ENCODE results near the gene PTTG1IP. TPM values are rescaled to one million over a fixed set of nuclear protein-coding genes. Genes with fewer than 3 reads are reported as not detected.

The PTTG1IP gene
- total and polyA plus RNA-seq, 2 of the 13 experiments (the other 11 are each of a cell fraction or from before 2014, with no cell fraction given): 161 to 700 TPM

DNA sequence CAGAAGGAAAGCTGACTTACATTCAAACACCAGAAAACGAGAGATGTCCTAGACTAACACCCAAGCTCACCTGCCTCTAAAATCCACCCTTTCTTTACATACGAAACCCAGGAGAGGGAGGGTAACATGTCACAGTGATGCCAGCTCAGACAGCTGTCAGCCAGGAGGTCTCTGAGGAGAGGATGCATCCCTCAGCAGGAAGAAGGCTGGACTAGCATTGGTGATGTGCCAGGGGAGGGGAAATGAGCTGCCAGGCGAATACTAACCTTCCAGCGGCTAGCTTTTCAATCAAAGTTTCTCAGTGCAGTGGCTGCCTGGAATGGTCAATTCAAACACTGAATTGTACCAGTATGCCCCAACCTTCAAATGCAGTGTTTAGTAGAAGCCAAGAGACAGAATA lies 68.3 kb downstream of the PTTG1IP start:
- no peak overlapping the region for H3K4me2 ChIP-seq (ENCODE audit: low read depth, low read length)
- in situ Hi-C loops (cut with HindIII; ENCODE audit: extremely low pct_ligation_motif_present, low pct_unique_long_range_greater_than_20kb) (no loop called here), intact Hi-C loops (cut with micrococcal nuclease; ENCODE audit: unreplicated experiment) (no loop called here)
- no peak overlapping the region for H3K4me3 ChIP-seq (replicated peaks in 1 of 3; ENCODE audit: insufficient read depth in 1 of 3, low read depth in 2 of 3, low read length in 3 of 3)
- peaks cover 8% of the 10 kb centered on the region for H4K20me1 ChIP-seq (ENCODE audit: insufficient read depth, low read length)
- peaks cover 40% of the 10 kb centered on the region for H3K4me1 ChIP-seq (ENCODE audit: insufficient read depth, low read length)
- DNase-seq (ENCODE audit: low spot score): no peak
- FAIRE-seq: no peak
- H3K9me3 ChIP-seq (ENCODE audit: low read length): no peaks in the 10 kb centered on the region
- H3K79me2 ChIP-seq (ENCODE audit: insufficient read depth, low read length): peaks cover 22% of the 10 kb centered on the region
- CTCF ChIA-PET (ENCODE audit: low intra/inter-chr PET ratio, low total read pairs): no interaction called here
- POLR2A ChIA-PET: interaction anchor here (1.3 to 2.2 kb wide), 3 partner anchors 11 to 68 kb away, joined by 4 to 7 read pairs (median 4); partner anchors contain the start of genes PTTG1IP and SUMO3
- TF ChIP-seq, protein P1, sequence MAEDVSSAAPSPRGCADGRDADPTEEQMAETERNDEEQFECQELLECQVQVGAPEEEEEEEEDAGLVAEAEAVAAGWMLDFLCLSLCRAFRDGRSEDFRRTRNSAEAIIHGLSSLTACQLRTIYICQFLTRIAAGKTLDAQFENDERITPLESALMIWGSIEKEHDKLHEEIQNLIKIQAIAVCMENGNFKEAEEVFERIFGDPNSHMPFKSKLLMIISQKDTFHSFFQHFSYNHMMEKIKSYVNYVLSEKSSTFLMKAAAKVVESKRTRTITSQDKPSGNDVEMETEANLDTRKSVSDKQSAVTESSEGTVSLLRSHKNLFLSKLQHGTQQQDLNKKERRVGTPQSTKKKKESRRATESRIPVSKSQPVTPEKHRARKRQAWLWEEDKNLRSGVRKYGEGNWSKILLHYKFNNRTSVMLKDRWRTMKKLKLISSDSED (CRISPR knock-in tag; IDR thresholded peaks at IDR 0.05): 0 out of 2 replicates have a peak, but pooled peaks have one; percentile 23
- peak; percentile 47; the same call in 1 of the 2 replicates for TF ChIP-seq POLR2G (IDR thresholded peaks at IDR 0.05; ENCODE audit: low read depth, low read length)
- TF ChIP-seq RAD51 (IDR thresholded peaks at IDR 0.05; ENCODE audit: borderline replicate concordance): no peak
- H3K27ac ChIP-seq (ENCODE audit: extremely low read length, insufficient read depth, low read length): no peak overlapping the region
- no peak overlapping the region for H3K9ac ChIP-seq (ENCODE audit: insufficient read depth, low read depth, low read length)
- BruUV-seq (replicated peaks): no TSS peak
- H2AFZ ChIP-seq (ENCODE audit: low read length): no peak overlapping the region
- H3K36me3 ChIP-seq (replicated peaks in 1 of 2; ENCODE audit: control insufficient read depth in 1 of 2, insufficient read depth in 2 of 2, low read length in 2 of 2): peaks cover 22 to 52% of the 10 kb centered on the region in 2 experiments; a peak in 4 of 5 replicates
- no peak for ATAC-seq
- no peaks in the 10 kb centered on the region; a peak in 1 of 5 replicates for H3K27me3 ChIP-seq (ENCODE audit: control insufficient read depth in 1 of 2, insufficient read depth in 2 of 2, low read length in 2 of 2)
- 79% methylated on average over 4 of the region's 4 CpGs for WGBS (ENCODE audit: low lambda C conversion rate)

DNA sequence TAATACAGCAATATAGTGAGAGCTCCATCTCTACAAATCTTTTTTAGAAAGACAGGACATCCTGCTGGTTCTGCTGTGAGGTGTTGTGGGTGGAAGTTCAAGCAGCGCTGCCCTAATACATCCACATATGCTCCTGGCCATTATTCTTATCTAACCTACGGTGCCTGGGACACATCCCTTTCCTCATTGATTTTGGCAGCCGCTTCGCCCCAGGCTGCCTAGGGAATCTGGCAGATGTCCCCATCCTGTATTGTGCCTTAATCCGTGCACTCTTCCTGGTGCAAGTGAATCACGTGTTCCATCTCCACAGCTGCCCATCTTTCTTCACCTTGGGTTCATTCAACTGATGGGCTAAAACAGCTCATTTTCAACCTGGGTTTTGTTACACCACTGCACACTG lies 68.7 kb downstream of the PTTG1IP start:
- intact Hi-C loops (cut with micrococcal nuclease; ENCODE audit: unreplicated experiment): loop anchor here (5.0 kb wide), 3 partner anchors 68 to 108 kb away; partner anchors contain the start of gene PTTG1IP
- Histone ChIP-seq H3K36me3 (replicated peaks in 1 of 2; ENCODE audit: control insufficient read depth in 1 of 2, insufficient read depth in 2 of 2, low read length in 2 of 2) (peaks cover 18 to 48% of the 10 kb centered on the region in 2 experiments; a peak in 4 of 5 replicates), H3K4me1 (ENCODE audit: insufficient read depth, low read length) (peaks cover 44% of the 10 kb centered on the region), H3K9me3 (ENCODE audit: low read length) (no peaks in the 10 kb centered on the region), H3K27ac (ENCODE audit: extremely low read length, insufficient read depth, low read length) (no peak overlapping the region), H3K27me3 (ENCODE audit: control insufficient read depth in 1 of 2, insufficient read depth in 2 of 2, low read length in 2 of 2) (no peaks in the 10 kb centered on the region; a peak in 1 of 5 replicates), H2AFZ (ENCODE audit: low read length) (no peak overlapping the region), H3K9ac (ENCODE audit: insufficient read depth, low read depth, low read length) (no peak overlapping the region), H4K20me1 (ENCODE audit: insufficient read depth, low read length) (peaks cover 13% of the 10 kb centered on the region), H3K79me2 (ENCODE audit: insufficient read depth, low read length) (peaks cover 27% of the 10 kb centered on the region), H3K4me2 (ENCODE audit: low read depth, low read length) (no peak overlapping the region), H3K4me3 (replicated peaks in 1 of 3; ENCODE audit: insufficient read depth in 1 of 3, low read depth in 2 of 3, low read length in 3 of 3) (no peak overlapping the region)
- WGBS (ENCODE audit: low lambda C conversion rate): 99% methylated on average over 6 of the region's 6 CpGs
- DNase-seq (ENCODE audit: low spot score) (no peak), ATAC-seq (no peak), FAIRE-seq (no peak)
- ChIA-PET CTCF (ENCODE audit: low intra/inter-chr PET ratio, low total read pairs) (no interaction called here), POLR2A (interaction anchor here (1.3 to 2.2 kb wide), 3 partner anchors 11 to 69 kb away, joined by 4 to 7 read pairs (median 4); partner anchors contain the start of genes PTTG1IP and SUMO3)
- in situ Hi-C loops (cut with HindIII; ENCODE audit: extremely low pct_ligation_motif_present, low pct_unique_long_range_greater_than_20kb): loop anchor here (5.0 kb wide), 2 partner anchors 43 to 108 kb away; no protein-coding TSS in a partner anchor
- BruUV-seq (replicated peaks): no TSS peak
- TF ChIP-seq SALL2 (CRISPR knock-in tag; IDR thresholded peaks at IDR 0.05): no peak
- no peak for TF ChIP-seq HOXA5 (CRISPR knock-in tag; IDR thresholded peaks at IDR 0.05)
- TF ChIP-seq ZNF510 (CRISPR knock-in tag; IDR thresholded peaks at IDR 0.05; ENCODE audit: low read depth): no peak
- TF ChIP-seq POLR2G (IDR thresholded peaks at IDR 0.05; ENCODE audit: low read depth, low read length): peak; percentile 46; the same call in 1 of the 2 replicates
- TF ChIP-seq IRX3 (CRISPR knock-in tag; IDR thresholded peaks at IDR 0.05; ENCODE audit: borderline replicate concordance, low read depth): no peak
- no peak for TF ChIP-seq KDM5B (CRISPR knock-in tag; IDR thresholded peaks at IDR 0.05; ENCODE audit: borderline replicate concordance)
- peak; percentile 33 for TF ChIP-seq RBM22 (optimal IDR thresholded peaks at IDR 0.05; ENCODE audit: low read length)
- TF ChIP-seq RFX1 (IDR thresholded peaks at IDR 0.05): no peak
- TF ChIP-seq SUZ12 (IDR thresholded peaks at IDR 0.05; ENCODE audit: low read depth, low read length): no peak
- no peak for TF ChIP-seq STAG1 (CRISPR knock-in tag; IDR thresholded peaks at IDR 0.05)
- TF ChIP-seq, protein P2, sequence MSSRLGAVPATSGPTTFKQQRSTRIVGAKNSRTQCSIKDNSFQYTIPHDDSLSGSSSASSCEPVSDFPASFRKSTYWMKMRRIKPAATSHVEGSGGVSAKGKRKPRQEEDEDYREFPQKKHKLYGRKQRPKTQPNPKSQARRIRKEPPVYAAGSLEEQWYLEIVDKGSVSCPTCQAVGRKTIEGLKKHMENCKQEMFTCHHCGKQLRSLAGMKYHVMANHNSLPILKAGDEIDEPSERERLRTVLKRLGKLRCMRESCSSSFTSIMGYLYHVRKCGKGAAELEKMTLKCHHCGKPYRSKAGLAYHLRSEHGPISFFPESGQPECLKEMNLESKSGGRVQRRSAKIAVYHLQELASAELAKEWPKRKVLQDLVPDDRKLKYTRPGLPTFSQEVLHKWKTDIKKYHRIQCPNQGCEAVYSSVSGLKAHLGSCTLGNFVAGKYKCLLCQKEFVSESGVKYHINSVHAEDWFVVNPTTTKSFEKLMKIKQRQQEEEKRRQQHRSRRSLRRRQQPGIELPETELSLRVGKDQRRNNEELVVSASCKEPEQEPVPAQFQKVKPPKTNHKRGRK (CRISPR knock-in tag; IDR thresholded peaks at IDR 0.05): no peak
- TF ChIP-seq ZNF121 (CRISPR knock-in tag; IDR thresholded peaks at IDR 0.05): no peak
- TF ChIP-seq MAFF (IDR thresholded peaks at IDR 0.05; ENCODE audit: low read depth, low read length): no peak
- TF ChIP-seq CBX1 (IDR thresholded peaks at IDR 0.05; ENCODE audit: low read depth): no peak
- no peak for TF ChIP-seq KLF16 (CRISPR knock-in tag; IDR thresholded peaks at IDR 0.05)

All from HepG2 (cell line).